Keratinocyte (primary cell): Measurements from ENCODE around the gene HMSD. TPM values are rescaled to one million over a fixed set of nuclear protein-coding genes. Genes with fewer than 3 reads are reported as not detected.

Source experiments
- DNase-seq: peaks from one replicate; pipeline ENCODE4 v3.0.0-alpha.2; 2011; ENCODE audit warnings: low read depth, missing footprints, low spot score
- FAIRE-seq: peaks from 2 replicates; lab custom pipeline; 2011; peaks lifted over from hg19 to GRCh38; lab: Jason Lieb, UNC
- H2AFZ ChIP-seq: 2 replicates; pipeline ENCODE4 v1.6.0; 2012; ENCODE audit warnings: low read length, control low read depth, inconsistent platforms; ENCODE audit not compliant: control insufficient read depth
- H3K27ac ChIP-seq: 2 replicates; pipeline ENCODE4 v1.5.1; 2011; ENCODE audit warnings: low read length; ENCODE audit not compliant: control insufficient read depth, insufficient read depth
- H3K27me3 ChIP-seq: 3 replicates; pipeline ENCODE4 v1.6.0; 2011; ENCODE audit warnings: low read length; ENCODE audit not compliant: control insufficient read depth, insufficient read depth; ENCODE audit errors: extremely low read depth
- H3K36me3 ChIP-seq, 2 experiments: 2 replicates in 1 of 2; 3 replicates in 1 of 2; pipeline ENCODE4 v1.5.1; 2011; ENCODE audit warnings: low read length in 2 of 2, mild to moderate bottlenecking in 1 of 2; ENCODE audit not compliant: control insufficient read depth in 2 of 2, insufficient read depth in 2 of 2; ENCODE audit errors: extremely low read depth in 1 of 2
- H3K4me1 ChIP-seq: 3 replicates; pipeline ENCODE4 v1.5.1; 2011; ENCODE audit warnings: low read length; ENCODE audit not compliant: control insufficient read depth, insufficient read depth; ENCODE audit errors: extremely low read depth
- H3K4me2 ChIP-seq: 3 replicates; pipeline ENCODE4 v1.6.0; 2011; ENCODE audit warnings: low read depth, low read length; ENCODE audit not compliant: control insufficient read depth, insufficient read depth; ENCODE audit errors: extremely low read depth
- H3K4me3 ChIP-seq, 3 experiments: fragments of 200-600 bp in 1 of 3; sonication (generic) in 1 of 3; 2 replicates in 2 of 3; 3 replicates in 1 of 3; pipeline ENCODE4 v1.5.1; 2011 to 2016; ENCODE audit warnings: low read length in 3 of 3, mild to moderate bottlenecking in 3 of 3, control low read depth in 2 of 3, inconsistent platforms in 1 of 3, low read depth in 1 of 3, mixed read lengths in 1 of 3, mixed run types in 1 of 3, moderate library complexity in 1 of 3; ENCODE audit not compliant: control insufficient read depth in 2 of 3, insufficient read depth in 2 of 3; ENCODE audit errors: extremely low read depth in 1 of 3
- H3K79me2 ChIP-seq: 2 replicates; pipeline ENCODE4 v1.6.0; 2012; ENCODE audit warnings: low read length; ENCODE audit not compliant: control insufficient read depth, insufficient read depth
- H3K9ac ChIP-seq: 3 replicates; pipeline ENCODE4 v1.6.0; 2011; ENCODE audit warnings: low read length; ENCODE audit not compliant: control insufficient read depth, insufficient read depth; ENCODE audit errors: extremely low read depth
- H3K9me1 ChIP-seq: 3 replicates; pipeline ENCODE4 v1.6.0; 2011; ENCODE audit warnings: low read length; ENCODE audit not compliant: control insufficient read depth, insufficient read depth; ENCODE audit errors: extremely low read depth
- H3K9me3 ChIP-seq: 2 replicates; pipeline ENCODE4 v1.5.1; 2012; ENCODE audit warnings: low read depth, low read length; ENCODE audit not compliant: control insufficient read depth
- H4K20me1 ChIP-seq: 3 replicates; pipeline ENCODE4 v1.6.0; 2011; ENCODE audit warnings: low read length; ENCODE audit not compliant: control insufficient read depth, insufficient read depth; ENCODE audit errors: extremely low read depth
- EZH2 ChIP-seq: IDR thresholded peaks from one replicate; pipeline ENCODE4 v1.6.1; 2012; ENCODE audit warnings: inconsistent platforms, mild to moderate bottlenecking, low read length, moderate library complexity
- dilution Hi-C: fragments of 300-500 bp; cut with MboI; formaldehyde crosslinking; loops from one replicate; pipeline ENCODE4 v1.7.0; 2020; ENCODE audit warnings: low sequenced_read_pairs; ENCODE audit not compliant: extremely low pct_ligation_motif_present
- polyA plus RNA-seq, 5 experiments: library from polyadenylated mRNA; depleted of rRNA in 3 of 5; stranded (reverse) in 3 of 5; stranded (forward) in 1 of 5; unstranded in 1 of 5; fragments of >200 nt; gene quantifications; 1 replicate in 1 of 5; 2 replicates in 3 of 5; 3 replicates in 1 of 5; pipeline versions ENCODE4 v1.2.1 to v1.2.3, GENCODE V29; 2011 to 2012; ENCODE audit warnings: missing spikeins in 2 of 5, low read depth in 1 of 5, low replicate concordance in 1 of 5
- TF ChIP-seq, protein P1 (sequence below), 3 experiments: IDR thresholded peaks in 1 of 3; conservative IDR thresholded peaks in 1 of 3; optimal IDR thresholded peaks in 1 of 3; 2 replicates in 2 of 3; 3 replicates in 1 of 3; pipeline versions ENCODE3 to v1.5.1; 2011; ENCODE audit warnings: low read length in 3 of 3, mild to moderate bottlenecking in 3 of 3, moderate library complexity in 2 of 3, control low read depth in 1 of 3, inconsistent platforms in 1 of 3; ENCODE audit not compliant: insufficient read depth in 2 of 3; ENCODE audit errors: extremely low read depth in 1 of 3

HMSD gene
- polyA plus RNA-seq, 1 donor (not counting 4 experiments of a cell fraction or from before 2014, with no cell fraction given) = 1.2 TPM

DNA sequence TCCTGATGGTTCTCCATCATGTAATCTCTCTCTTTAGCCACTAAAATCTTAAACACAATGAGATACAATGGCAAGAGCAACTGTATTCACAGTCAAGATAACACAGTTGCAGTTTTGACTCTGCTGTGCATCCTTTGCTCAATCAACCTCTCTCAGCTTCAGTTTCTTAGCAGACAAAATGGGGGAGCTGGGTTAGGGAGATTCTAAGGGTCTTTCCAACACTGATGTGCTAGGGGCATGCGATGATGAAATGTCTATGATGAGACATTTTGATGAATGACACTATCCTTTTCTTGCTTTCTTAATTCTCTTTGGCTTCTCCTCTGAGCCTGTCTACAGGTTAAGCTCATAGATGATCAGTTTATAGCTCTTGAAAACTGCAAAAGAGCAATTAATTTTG is 40.2 kb upstream of the HMSD start:
- Histone ChIP-seq H3K4me2 (no peak overlapping the region), H4K20me1 (no peaks in the 10 kb centered on the region), H3K9ac (no peak overlapping the region), H3K9me3 (no peaks in the 10 kb centered on the region), H3K36me3 (peaks cover 0 to 2% of the 10 kb centered on the region in 2 experiments), H3K79me2 (no peaks in the 10 kb centered on the region), H3K27ac (no peak overlapping the region), H2AFZ (no peak overlapping the region), H3K4me3 (no peak overlapping the region), H3K4me1 (peaks cover 13% of the 10 kb centered on the region), H3K9me1 (no peaks in the 10 kb centered on the region), H3K27me3 (no peaks in the 10 kb centered on the region)
- no peak for DNase-seq
- dilution Hi-C loops = no loop called here
- no peak for FAIRE-seq
- no peak for TF ChIP-seq EZH2
- TF ChIP-seq, protein P1, sequence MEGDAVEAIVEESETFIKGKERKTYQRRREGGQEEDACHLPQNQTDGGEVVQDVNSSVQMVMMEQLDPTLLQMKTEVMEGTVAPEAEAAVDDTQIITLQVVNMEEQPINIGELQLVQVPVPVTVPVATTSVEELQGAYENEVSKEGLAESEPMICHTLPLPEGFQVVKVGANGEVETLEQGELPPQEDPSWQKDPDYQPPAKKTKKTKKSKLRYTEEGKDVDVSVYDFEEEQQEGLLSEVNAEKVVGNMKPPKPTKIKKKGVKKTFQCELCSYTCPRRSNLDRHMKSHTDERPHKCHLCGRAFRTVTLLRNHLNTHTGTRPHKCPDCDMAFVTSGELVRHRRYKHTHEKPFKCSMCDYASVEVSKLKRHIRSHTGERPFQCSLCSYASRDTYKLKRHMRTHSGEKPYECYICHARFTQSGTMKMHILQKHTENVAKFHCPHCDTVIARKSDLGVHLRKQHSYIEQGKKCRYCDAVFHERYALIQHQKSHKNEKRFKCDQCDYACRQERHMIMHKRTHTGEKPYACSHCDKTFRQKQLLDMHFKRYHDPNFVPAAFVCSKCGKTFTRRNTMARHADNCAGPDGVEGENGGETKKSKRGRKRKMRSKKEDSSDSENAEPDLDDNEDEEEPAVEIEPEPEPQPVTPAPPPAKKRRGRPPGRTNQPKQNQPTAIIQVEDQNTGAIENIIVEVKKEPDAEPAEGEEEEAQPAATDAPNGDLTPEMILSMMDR (optimal IDR thresholded peaks at IDR 0.05 in 1 of 3, IDR thresholded peaks at IDR 0.05 in 1 of 3, conservative IDR thresholded peaks at IDR 0.05 in 1 of 3; ENCODE audit: extremely low read depth in 1 of 3, insufficient read depth in 2 of 3, low read length in 3 of 3) = no peak

DNA sequence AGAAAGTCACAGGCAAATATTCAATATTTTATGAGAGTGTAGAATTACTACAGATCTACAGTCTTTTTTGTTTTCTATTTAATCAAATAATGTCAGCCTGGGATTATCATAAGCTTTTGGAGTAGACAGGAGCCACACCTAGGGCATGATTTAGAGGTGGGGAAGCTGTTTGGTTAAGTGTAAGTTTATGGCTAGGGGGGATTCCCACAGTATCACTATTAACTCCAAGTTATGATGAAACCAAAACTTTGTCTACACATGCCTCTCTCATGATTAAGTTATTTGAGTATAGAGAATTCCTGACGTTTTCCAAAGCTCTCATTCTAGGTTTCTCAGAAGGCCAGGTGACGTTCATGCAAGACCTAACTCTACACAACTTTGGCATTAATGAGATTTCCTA is 39.2 kb upstream of the HMSD start:
- Histone ChIP-seq H3K27ac (peak overlapping the region; percentile 43), H3K9ac (no peak overlapping the region), H3K4me1 (peaks cover 13% of the 10 kb centered on the region), H3K9me1 (no peaks in the 10 kb centered on the region), H3K27me3 (no peaks in the 10 kb centered on the region), H2AFZ (no peak overlapping the region), H3K9me3 (no peaks in the 10 kb centered on the region), H3K79me2 (no peaks in the 10 kb centered on the region), H3K4me2 (peak overlapping the region; percentile 29), H3K36me3 (no peaks in the 10 kb centered on the region), H4K20me1 (no peaks in the 10 kb centered on the region), H3K4me3 (no peak overlapping the region)
- no peak for TF ChIP-seq EZH2
- TF ChIP-seq, protein P1 (optimal IDR thresholded peaks at IDR 0.05 in 1 of 3, IDR thresholded peaks at IDR 0.05 in 1 of 3, conservative IDR thresholded peaks at IDR 0.05 in 1 of 3; ENCODE audit: extremely low read depth in 1 of 3, insufficient read depth in 2 of 3, low read length in 3 of 3) = no peak
- FAIRE-seq (peak; percentile 51), DNase-seq (peak; percentile 35)
- dilution Hi-C loops = no loop called here
